Measurements from ENCODE around the gene SKAP1.

GRCh38 chr17:48178317-48178716 lies 251.7 kb downstream of the SKAP1 start:
- no peak for TF ChIP-seq POLR2A (IDR thresholded peaks at IDR 0.05; ENCODE audit: low read length)
- no peak for TF ChIP-seq GATA1 (IDR thresholded peaks at IDR 0.05; ENCODE audit: low read depth, low read length)

Data from erythroblast (primary cell).